GM12878 (cell line): Measurements from ENCODE around the gene CDC16. TPM values are rescaled to one million over a fixed set of nuclear protein-coding genes. Genes with fewer than 3 reads are reported as not detected.
A peak's percentile ranks its signal among the peaks of the same experiment; 100 is the strongest.

Experiments
- BMI1 ChIP-seq: fragments of 450-650 bp; IDR thresholded peaks from 2 replicates; pipeline ENCODE4 v1.6.1; 2016; ENCODE audit warnings: mild to moderate bottlenecking, moderate library complexity, borderline replicate concordance
- CUX1 ChIP-seq: IDR thresholded peaks from 2 replicates; pipeline ENCODE4 v1.6.1; 2012; ENCODE audit warnings: improper control_type of control experiment, low read depth, low read length; ENCODE audit not compliant: insufficient replicate concordance
- E4F1 ChIP-seq: fragments of 450-650 bp; IDR thresholded peaks from 2 replicates; pipeline ENCODE4 v1.6.1; 2018; ENCODE audit warnings: borderline replicate concordance, mild to moderate bottlenecking; ENCODE audit not compliant: partially characterized antibody
- EP300 ChIP-seq, 2 experiments: fragments of 150-350 bp in 1 of 2; IDR thresholded peaks; 2 replicates each; pipeline ENCODE4 v1.6.1; 2011 to 2012; ENCODE audit warnings: low read depth in 2 of 2, low read length in 2 of 2, borderline replicate concordance in 1 of 2, improper control_type of control experiment in 1 of 2, inconsistent platforms in 1 of 2; ENCODE audit not compliant: control insufficient read depth in 1 of 2
- FOXK2 ChIP-seq: fragments of 450-650 bp; IDR thresholded peaks from 2 replicates; pipeline ENCODE4 v1.6.1; 2017; ENCODE audit warnings: mild to moderate bottlenecking, moderate library complexity
- IKZF2 ChIP-seq, 2 experiments: fragments of 450-650 bp; IDR thresholded peaks; 2 replicates each; pipeline ENCODE4 v1.6.1; 2017; ENCODE audit warnings: mild to moderate bottlenecking in 2 of 2, moderate library complexity in 2 of 2
- KDM1A ChIP-seq: fragments of 200-600 bp; sonication (generic); IDR thresholded peaks from 2 replicates; pipeline ENCODE4 v1.6.1; 2016; ENCODE audit warnings: borderline replicate concordance
- MLLT1 ChIP-seq: fragments of 450-650 bp; IDR thresholded peaks from 2 replicates; pipeline ENCODE4 v1.6.1; 2016; ENCODE audit warnings: mild to moderate bottlenecking
- MXI1 ChIP-seq: fragments of 150-350 bp; IDR thresholded peaks from 2 replicates; pipeline ENCODE4 v1.6.1; 2011; ENCODE audit warnings: low read depth, mild to moderate bottlenecking, inconsistent platforms, low read length, improper control_type of control experiment
- NFIC ChIP-seq: IDR thresholded peaks from 2 replicates; pipeline ENCODE4 v1.6.1; 2012; ENCODE audit warnings: low read depth, mild to moderate bottlenecking, inconsistent platforms, low read length, moderate library complexity
- NR2C1 ChIP-seq: fragments of 450-650 bp; IDR thresholded peaks from 2 replicates; pipeline ENCODE4 v1.6.1; 2017; ENCODE audit warnings: antibody characterized with exemption, mild to moderate bottlenecking, moderate library complexity
- NR2C2 ChIP-seq: IDR thresholded peaks from 2 replicates; pipeline ENCODE4 v1.6.1; 2011; ENCODE audit warnings: borderline replicate concordance, low read depth; ENCODE audit not compliant: control insufficient read depth, insufficient read length
- RAD21 ChIP-seq: IDR thresholded peaks from 2 replicates; pipeline ENCODE4 v1.6.1; 2011; ENCODE audit warnings: mild to moderate bottlenecking, low read depth, low read length, moderate library complexity; ENCODE audit not compliant: insufficient read depth
- RUNX3 ChIP-seq: IDR thresholded peaks from 2 replicates; pipeline ENCODE4 v1.6.1; 2012; ENCODE audit warnings: low read length, inconsistent platforms
- SMAD1 ChIP-seq: fragments of 450-650 bp; IDR thresholded peaks from 2 replicates; pipeline ENCODE4 v1.6.1; 2018; ENCODE audit warnings: mild to moderate bottlenecking, low read depth; ENCODE audit not compliant: partially characterized antibody
- SMAD5 ChIP-seq: IDR thresholded peaks from 2 replicates; pipeline ENCODE4 v1.6.1; 2016; ENCODE audit warnings: antibody characterized with exemption, low read depth
- SREBF1 ChIP-seq: IDR thresholded peaks from 2 replicates; pipeline ENCODE4 v1.6.1; 2012; ENCODE audit warnings: mild to moderate bottlenecking, low read length
- SREBF2 ChIP-seq: IDR thresholded peaks from 2 replicates; pipeline ENCODE4 v1.6.1; 2012; ENCODE audit warnings: mild to moderate bottlenecking, low read length
- SRF ChIP-seq, 2 experiments: IDR thresholded peaks; 2 replicates each; pipeline ENCODE4 v1.6.1; 2011; ENCODE audit warnings: low read depth in 2 of 2, low read length in 2 of 2, mild to moderate bottlenecking in 1 of 2, moderate library complexity in 1 of 2
- TCF12 ChIP-seq: IDR thresholded peaks from 2 replicates; pipeline ENCODE4 v1.6.1; 2011; ENCODE audit warnings: low read depth, mild to moderate bottlenecking, low read length
- ZNF622 ChIP-seq: fragments of 450-650 bp; IDR thresholded peaks from 2 replicates; pipeline ENCODE4 v1.6.1; 2017; ENCODE audit warnings: mild to moderate bottlenecking, inconsistent platforms
- polyA plus RNA-seq, 11 experiments: library from polyadenylated mRNA; depleted of rRNA in 4 of 11; unstranded in 6 of 11; stranded (reverse) in 5 of 11; fragments of >200 nt; fragmentation: Nextera tagmentation in 4 of 11; fragmentation: Illumina TruSeq in 1 of 11; extraction: Ambion mirVana in 4 of 11; extraction: Trizol in 1 of 11; gene quantifications; 1 replicate in 1 of 11; 2 replicates in 10 of 11; pipeline versions ENCODE4 v1.2.1 to v1.2.3, GENCODE V29; 2011 to 2016; ENCODE audit warnings: inconsistent platforms in 2 of 11, missing spikeins in 2 of 11, low read depth in 1 of 11
- total RNA-seq, 4 experiments: library from RNA; depleted of rRNA in 3 of 4; stranded (reverse); fragments of >200 nt in 3 of 4; fragmentation: Illumina TruSeq in 1 of 4; extraction: Trizol in 1 of 4; gene quantifications; 2 replicates each; pipeline versions ENCODE4 v1.2.1 to v1.2.3, GENCODE V29; 2013 to 2021

The CDC16 gene
- total and polyA plus RNA-seq, 10 of the 15 experiments (the other 5 are each of a cell fraction or from before 2014, with no cell fraction given), result 15.4 to 92.9 (median 31.4) TPM

GRCh38 chr13:114226699-114227323 is 7.9 kb upstream of the CDC16 start (continued):
- TF ChIP-seq MXI1 (peak; percentile 47; the same call in 1 of the 2 replicates), FOXK2 (no peak), BMI1 (no peak), SMAD5 (no peak), RAD21 (peak; percentile 100), NR2C2 (no peak), E4F1 (no peak), NR2C1 (no peak), SRF (IDR thresholded peaks at IDR 0.05; ENCODE audit: low read depth in 2 of 2, low read length in 2 of 2) (no peak), SREBF1 (no peak), CUX1 (no peak), MLLT1 (no peak), EP300 (IDR thresholded peaks at IDR 0.05; ENCODE audit: borderline replicate concordance in 1 of 2, control insufficient read depth in 1 of 2, low read depth in 2 of 2, low read length in 2 of 2) (no peak), SMAD1 (no peak), KDM1A (no peak), SREBF2 (no peak), TCF12 (peak; percentile 77; the same call in 1 of the 2 replicates), ZNF622 (no peak), NFIC (no peak), RUNX3 (no peak), IKZF2 (IDR thresholded peaks at IDR 0.05) (no peak)
